HG02678 (cell line): ENCODE results near the gene HAUS3.

ENCODE experiments used
- ATAC-seq: cut with Tn5 transposase; IDR thresholded peaks from one replicate; pipeline ENCODE4 v1.9.1; 2021; ENCODE audit warnings: mild to moderate bottlenecking, moderate library complexity; ENCODE audit not compliant: unreplicated experiment

Gene HAUS3

GRCh38 chr4:2253160-2254084, 11.5 kb upstream of the HAUS3 start:
- ATAC-seq: no peak

- no peak for ATAC-seq
Measured at GRCh38 chr4:2252530-2253091, 10.7 kb upstream of the HAUS3 start.

DNA sequence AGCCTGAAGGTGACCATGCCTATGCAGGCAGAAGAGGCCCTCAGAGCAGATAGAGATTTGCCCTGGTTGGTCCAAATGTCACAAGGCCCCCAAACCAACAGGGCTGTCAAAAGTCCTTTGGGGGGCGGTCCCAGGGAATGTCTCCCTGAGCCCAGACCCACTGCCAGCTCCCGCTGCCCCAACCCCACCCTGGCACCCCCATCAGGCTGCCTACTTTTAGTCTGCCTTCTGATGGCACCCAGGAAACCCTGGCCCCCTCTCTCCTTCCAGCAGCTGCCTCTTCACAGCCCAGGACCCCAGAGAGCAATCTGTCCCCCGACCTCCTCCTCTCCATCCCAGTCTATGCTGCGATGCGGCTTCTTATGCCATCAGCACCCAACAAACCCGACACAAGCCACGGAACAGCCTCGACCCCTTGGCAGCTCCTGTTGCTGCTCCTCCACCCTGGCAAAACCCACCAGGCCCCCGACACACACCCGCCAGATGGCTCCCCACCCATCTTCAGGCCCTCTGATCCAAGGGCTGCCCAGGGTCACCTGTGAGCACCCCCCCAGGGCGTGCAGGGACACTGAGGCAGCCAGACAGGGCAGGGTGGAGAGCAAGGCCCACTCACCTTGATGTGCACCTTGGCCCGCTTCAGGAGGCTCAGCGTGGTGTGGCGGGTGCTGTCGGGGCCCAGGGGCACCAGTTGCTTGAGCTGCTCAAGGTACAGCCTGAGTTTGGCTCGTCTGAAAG, 10.0 kb upstream of the HAUS3 start:
- ATAC-seq: no peak

DNA sequence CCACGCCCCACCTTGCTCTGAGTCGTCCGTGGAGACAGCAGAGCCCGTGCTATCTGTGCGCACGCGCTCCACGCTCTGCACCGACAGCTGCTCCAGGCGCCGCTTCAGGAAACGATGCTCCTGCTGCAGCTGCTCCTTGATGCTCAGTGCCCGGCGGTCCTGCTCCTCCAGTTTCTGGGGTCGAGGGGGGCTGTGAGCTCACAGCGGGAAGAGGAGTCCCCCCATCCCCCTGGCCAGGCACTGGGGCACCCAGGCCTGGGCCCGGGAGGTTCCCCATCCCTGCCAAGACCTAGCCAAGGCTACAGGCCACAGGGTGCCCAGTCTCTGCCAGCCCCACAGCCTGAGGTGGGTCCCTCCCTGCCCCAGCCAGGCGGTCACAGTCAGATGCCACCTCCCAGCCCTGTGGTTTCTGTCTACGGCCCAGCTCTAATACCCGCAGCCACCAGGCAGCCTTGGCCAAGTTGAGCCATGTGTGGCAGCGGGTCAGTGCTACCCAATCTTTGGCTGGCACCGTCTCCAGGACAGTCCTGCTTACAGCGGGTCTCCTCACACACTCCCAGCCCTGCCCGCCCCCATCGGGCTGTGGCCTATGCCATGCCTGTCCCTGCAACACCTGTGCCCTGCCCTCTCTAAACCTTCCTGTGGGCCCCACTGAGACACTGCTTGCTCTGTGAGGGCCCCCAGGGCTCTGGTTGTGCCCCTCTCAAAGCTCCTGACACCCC, 9.3 kb upstream of the HAUS3 start:
- ATAC-seq: no peak

DNA sequence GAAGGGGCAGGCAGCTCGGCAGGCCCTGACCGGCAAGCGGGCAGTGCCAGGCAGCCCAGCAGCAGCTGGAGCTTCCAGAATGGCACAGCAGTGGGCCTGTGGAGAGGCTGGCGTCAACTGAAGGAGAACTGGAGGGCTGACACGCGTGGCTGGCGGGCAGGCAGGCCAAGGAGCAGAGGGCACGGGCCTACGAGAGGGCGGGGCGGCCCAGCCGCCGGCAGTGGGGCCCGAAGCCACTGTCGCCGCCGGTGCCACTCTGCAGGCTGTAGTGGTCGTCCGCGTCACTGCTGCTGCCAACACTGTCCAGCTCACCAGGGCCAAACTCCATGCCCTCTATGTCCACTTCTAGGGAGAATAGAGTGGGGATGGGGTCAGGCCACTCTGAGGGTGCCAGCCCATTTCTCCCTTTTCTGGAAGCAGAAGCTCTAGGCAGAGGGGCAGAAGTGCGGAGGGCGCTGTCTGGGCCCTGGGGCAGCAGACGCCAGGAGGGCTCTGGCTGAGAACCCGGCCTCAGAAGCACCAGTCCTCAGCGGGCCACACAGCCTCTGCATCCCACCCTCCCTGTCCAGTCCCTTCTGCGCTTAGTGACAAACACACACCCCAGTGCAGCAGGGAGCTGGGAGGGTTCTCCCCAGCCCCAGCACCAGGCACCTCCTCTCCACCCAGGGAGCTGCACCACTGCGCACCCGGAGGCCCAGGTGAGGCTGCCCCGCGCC, 8.6 kb upstream of the HAUS3 start:
- no peak for ATAC-seq

DNA sequence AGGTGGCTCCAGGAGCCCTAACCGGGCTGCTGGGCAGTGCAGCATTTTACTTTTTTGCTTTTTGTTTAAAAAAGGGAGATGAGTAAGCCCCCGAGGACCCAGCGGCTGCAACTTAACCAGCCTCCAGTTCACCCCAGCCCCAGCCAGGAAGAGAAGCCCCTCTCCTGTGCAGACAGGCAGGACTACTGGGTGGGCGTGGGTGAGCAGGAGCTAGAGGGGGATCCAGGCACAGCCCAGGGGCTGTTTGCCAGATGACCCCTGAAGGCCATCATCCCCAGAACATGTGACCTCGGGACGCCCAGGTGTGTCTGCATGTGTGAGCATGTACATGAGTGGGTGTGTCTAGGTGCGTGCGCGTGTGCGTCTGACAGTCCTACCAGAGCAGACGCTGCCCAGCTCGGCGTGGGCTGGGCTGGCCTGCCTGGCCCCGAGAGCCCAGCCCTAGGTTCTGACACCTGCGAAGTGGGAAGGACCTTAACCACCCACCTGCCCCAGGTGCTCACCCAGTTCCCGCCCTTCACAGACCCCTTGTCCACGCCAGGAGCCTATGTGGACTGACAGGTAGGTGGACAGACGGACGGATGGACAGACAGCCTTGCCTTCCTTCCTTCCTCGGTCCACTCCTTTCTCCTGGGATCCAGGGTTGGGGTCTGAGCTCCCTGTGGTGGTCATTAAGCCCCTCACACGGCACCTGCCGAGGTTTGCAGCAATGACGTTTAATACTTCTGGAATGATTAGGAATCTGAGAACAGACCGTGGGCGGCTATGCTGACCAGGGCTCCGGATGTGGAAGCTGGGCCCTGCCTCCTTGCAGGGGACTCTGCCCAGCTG, 7.8 kb upstream of the HAUS3 start:
- ATAC-seq: no peak

DNA sequence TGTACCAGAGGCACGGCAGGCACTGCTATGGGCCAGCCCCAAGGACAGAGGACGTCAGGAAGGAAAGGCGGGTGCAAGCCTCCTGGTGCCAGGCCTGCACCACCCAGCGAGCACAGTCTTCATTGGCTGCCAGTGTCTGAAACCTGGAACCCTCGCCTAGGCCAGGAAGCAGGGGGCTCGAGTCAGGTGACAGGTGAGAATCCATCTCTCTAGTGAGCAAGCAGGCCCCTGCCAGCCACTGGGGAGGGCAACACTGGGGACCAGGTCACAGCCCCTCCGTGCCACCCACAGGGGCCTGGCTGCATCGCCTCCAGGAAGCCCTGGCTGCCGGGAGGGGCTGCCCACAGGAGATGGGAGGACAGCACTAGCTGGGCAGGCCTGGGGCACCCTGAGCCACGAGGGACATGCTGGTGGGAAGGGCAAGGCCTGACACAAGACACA, 6.9 kb upstream of the HAUS3 start:
- no peak for ATAC-seq

DNA sequence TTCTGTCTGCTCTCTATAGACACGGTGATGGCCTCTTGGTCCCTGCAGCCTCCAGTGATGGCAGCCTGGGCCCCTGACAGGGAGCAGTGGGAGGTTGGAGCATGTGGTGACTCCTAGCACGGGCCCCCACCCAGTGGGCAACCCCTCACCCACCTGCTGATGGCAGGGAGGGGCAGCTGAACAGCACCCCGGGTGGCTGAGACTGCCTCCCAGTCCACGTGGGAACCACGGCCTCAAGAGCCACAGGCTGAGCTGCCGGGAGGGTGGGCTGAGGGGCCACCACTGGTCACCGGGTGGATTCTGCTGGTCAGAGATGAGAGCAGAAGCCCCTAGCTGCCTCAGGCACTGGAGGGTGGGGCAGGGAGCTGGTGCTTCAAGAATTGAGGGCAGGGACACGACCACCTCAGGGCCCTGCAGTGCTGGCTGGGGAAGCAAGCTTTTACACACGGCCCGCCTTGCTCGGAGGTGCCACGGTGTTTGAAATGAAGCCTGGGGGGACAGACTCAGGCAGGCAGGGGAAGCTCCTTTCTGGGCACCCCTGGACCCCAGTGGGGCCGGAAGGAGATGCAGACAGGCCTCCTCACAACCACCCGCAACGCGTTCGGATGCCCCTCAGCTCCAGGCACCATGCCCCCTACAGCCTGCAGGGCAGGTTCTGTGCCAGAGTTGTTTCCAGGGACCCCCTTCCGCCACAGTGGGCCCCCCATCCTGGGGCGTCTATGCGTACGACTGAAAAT, 6.3 kb upstream of the HAUS3 start:
- no peak for ATAC-seq

- ATAC-seq: no peak
Measured at GRCh38 chr4:2247128-2248043, 5.5 kb upstream of the HAUS3 start.

GRCh38 chr4:2246384-2247127, 4.6 kb upstream of the HAUS3 start:
- ATAC-seq: no peak

GRCh38 chr4:2245787-2246275, 3.9 kb upstream of the HAUS3 start:
- ATAC-seq: no peak

- no peak for ATAC-seq
Measured at GRCh38 chr4:2245057-2245786, 3.3 kb upstream of the HAUS3 start.

- ATAC-seq: no peak
Measured at GRCh38 chr4:2243681-2244380, 1.9 kb upstream of the HAUS3 start.

- ATAC-seq: no peak
Measured at GRCh38 chr4:2241003-2241402, 918 bp downstream of the HAUS3 start.

- no peak for ATAC-seq
Measured at GRCh38 chr4:2236944-2237666, 4.8 kb downstream of the HAUS3 start.
